Upper lobe of right lung (tissue), 1 donor: ENCODE data around the gene FMNL3. TPM values are rescaled to one million over a fixed set of nuclear protein-coding genes. Genes with fewer than 3 reads are reported as not detected.
"Not testable (repeated sequence)": the region's sequence is repeated elsewhere in the genome, so short reads cannot be mapped to it uniquely, and the experiment has no call there.

ENCODE experiments used
- ATAC-seq: fragments of 200-7000 bp; cut with Tn5 transposase; one replicate; pipeline ENCODE4 v1.9.1; 2020; ENCODE audit warnings: mild to moderate bottlenecking, moderate library complexity
- DNase-seq: peaks from one replicate; pipeline ENCODE4 v3.0.0-alpha.2; 2020
- H3K27ac ChIP-seq: fragments of 200-600 bp; one replicate; pipeline ENCODE4 v1.8.0; 2022
- H3K27me3 ChIP-seq: fragments of 200-600 bp; one replicate; pipeline ENCODE4 v1.8.0; 2022; ENCODE audit warnings: mild to moderate bottlenecking
- H3K36me3 ChIP-seq: fragments of 200-600 bp; one replicate; pipeline ENCODE4 v1.8.0; 2022
- H3K4me1 ChIP-seq: fragments of 200-600 bp; one replicate; pipeline ENCODE4 v1.8.0; 2022
- H3K4me3 ChIP-seq: fragments of 200-600 bp; one replicate; pipeline ENCODE4 v1.8.0; 2022; ENCODE audit warnings: mild to moderate bottlenecking
- H3K9me3 ChIP-seq: fragments of 200-600 bp; one replicate; pipeline ENCODE4 v1.8.0; 2022
- CTCF ChIP-seq: fragments of 200-600 bp; IDR thresholded peaks from one replicate; pipeline ENCODE4 v1.8.0; 2022; ENCODE audit warnings: antibody characterized with exemption
- intact Hi-C: fragments of 100-400 bp; cut with DNase I; formaldehyde crosslinking; loops from one replicate; pipeline ENCODE4 v1.11.0; 2022
- total RNA-seq: library from RNA; stranded (reverse); fragmentation: NEBNext Ultra II Directional; extraction: Animal tissue kit (Norgen Biotek cat#: 25700); gene quantifications from one replicate; pipeline ENCODE4 v1.2.1, GENCODE V29; 2021
- donor health status: DM: no; HTN: yes; CAD: no; lungs with severe emphysema.

FMNL3 gene
- total RNA-seq, 1 donor from 2014 or later, result 40.3 TPM

GRCh38 chr12:49733219-49734017 lies 26.2 kb upstream of the FMNL3 start:
- Histone ChIP-seq H3K4me1 (no peaks in the 10 kb centered on the region), H3K36me3 (no peaks in the 10 kb centered on the region), H3K9me3 (no peaks in the 10 kb centered on the region), H3K27me3 (no peaks in the 10 kb centered on the region), H3K4me3 (no peak overlapping the region), H3K27ac (no peak overlapping the region)
- intact Hi-C loops, result no loop called here
- ATAC-seq (no peak), DNase-seq (no peak)
- no peak for TF ChIP-seq CTCF

GRCh38 chr12:49730568-49731101 lies 23.4 kb upstream of the FMNL3 start:
- Histone ChIP-seq H3K27me3 (no peaks in the 10 kb centered on the region), H3K27ac (no peak overlapping the region), H3K4me3 (no peak overlapping the region), H3K36me3 (no peaks in the 10 kb centered on the region), H3K4me1 (no peaks in the 10 kb centered on the region), H3K9me3 (no peaks in the 10 kb centered on the region)
- TF ChIP-seq CTCF, result no peak
- no peak for DNase-seq
- intact Hi-C loops, result no loop called here
- ATAC-seq, result no peak

DNA sequence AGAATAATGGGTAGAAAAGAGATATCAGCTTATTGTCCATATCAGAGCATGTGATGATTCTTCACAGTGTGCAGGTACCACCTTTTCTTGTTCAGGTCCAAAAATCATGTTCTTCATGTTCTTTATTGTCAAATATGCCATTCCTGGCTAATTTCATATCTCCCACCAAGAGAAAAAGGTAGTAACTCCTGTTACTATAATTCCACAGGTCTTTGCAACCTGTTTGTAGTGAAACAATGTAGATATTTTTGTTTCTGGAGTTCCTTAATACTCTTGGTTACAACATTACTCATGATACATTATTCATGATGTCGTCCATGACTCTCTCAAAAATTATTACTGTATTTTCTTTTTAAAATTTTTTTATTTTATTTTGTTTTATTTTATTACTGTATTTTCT lies 22.8 kb upstream of the FMNL3 start:
- Histone ChIP-seq H3K27ac (no peak overlapping the region), H3K9me3 (no peaks in the 10 kb centered on the region), H3K27me3 (no peaks in the 10 kb centered on the region), H3K36me3 (no peaks in the 10 kb centered on the region), H3K4me3 (no peak overlapping the region), H3K4me1 (no peaks in the 10 kb centered on the region)
- TF ChIP-seq CTCF, result no peak
- DNase-seq (no peak), ATAC-seq (no peak)
- intact Hi-C loops, result no loop called here

GRCh38 chr12:49728446-49728845 lies 21.2 kb upstream of the FMNL3 start:
- Histone ChIP-seq H3K4me1 (no peaks in the 10 kb centered on the region), H3K4me3 (no peak overlapping the region), H3K27me3 (no peaks in the 10 kb centered on the region), H3K27ac (no peak overlapping the region), H3K36me3 (no peaks in the 10 kb centered on the region), H3K9me3 (no peaks in the 10 kb centered on the region)
- intact Hi-C loops, result no loop called here
- DNase-seq (no peak), ATAC-seq (no peak)
- TF ChIP-seq CTCF, result no peak

DNA sequence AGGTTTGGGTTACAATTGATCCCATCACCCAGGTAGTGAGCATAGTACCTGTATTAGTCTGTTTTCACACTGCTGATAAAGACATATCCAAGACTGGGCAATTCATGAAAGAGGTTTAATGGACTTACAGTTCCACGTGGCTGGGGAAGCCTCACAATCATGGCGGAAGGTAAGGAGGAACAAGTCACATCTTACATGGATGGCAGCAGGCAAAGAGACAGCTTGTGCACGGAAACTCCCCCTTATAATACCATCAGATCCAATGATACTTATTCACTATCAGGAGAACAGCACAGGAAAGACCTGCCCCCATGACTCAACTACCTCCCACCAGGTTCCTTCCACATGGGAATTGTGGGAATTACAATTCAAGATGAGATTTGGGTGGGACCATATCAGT lies 14.2 kb upstream of the FMNL3 start:
- H3K4me3 ChIP-seq, intact Hi-C loops, H3K27ac ChIP-seq, DNase-seq, H3K36me3 ChIP-seq, H3K4me1 ChIP-seq, H3K9me3 ChIP-seq, ATAC-seq, H3K27me3 ChIP-seq: not testable (repeated sequence)

- no peak for TF ChIP-seq CTCF
- H3K27me3 ChIP-seq, result peaks cover 8% of the 10 kb centered on the region
- H3K9me3 ChIP-seq, result no peaks in the 10 kb centered on the region
- no peak for DNase-seq
- no peaks in the 10 kb centered on the region for H3K36me3 ChIP-seq
- intact Hi-C loops, result no loop called here
- no peak overlapping the region for H3K4me3 ChIP-seq
- no peaks in the 10 kb centered on the region for H3K4me1 ChIP-seq
- no peak overlapping the region for H3K27ac ChIP-seq
- no peak for ATAC-seq
Observed at GRCh38 chr12:49720214-49720613, 13.0 kb upstream of the FMNL3 start.

GRCh38 chr12:49717800-49718199 lies 10.6 kb upstream of the FMNL3 start:
- DNase-seq, H3K4me3 ChIP-seq, H3K36me3 ChIP-seq, H3K27ac ChIP-seq, H3K4me1 ChIP-seq, intact Hi-C loops, H3K27me3 ChIP-seq, ATAC-seq, H3K9me3 ChIP-seq: not testable (repeated sequence)
